ENCODE results near the gene FHIT.

Gene FHIT

DNA sequence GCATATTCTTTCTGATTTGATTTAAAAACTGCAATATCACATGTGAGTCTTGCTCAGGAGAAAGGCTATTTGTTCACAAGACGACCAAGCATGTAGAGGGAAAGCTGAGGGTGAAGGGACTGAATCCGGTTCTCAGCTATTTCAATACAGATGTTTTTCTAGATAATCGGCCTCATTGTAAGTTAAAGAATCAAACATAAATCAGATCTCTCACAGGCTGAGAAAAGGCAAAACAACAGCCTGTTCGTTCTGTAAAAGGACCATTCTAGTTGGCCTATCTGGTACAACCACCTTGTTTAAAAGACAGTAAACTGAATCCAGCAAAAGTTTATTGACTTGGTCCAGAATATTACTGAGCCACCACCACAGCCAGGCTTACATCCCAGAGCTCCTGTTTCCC is 1155.7 kb downstream of the FHIT start:
- Mint-ChIP-seq H3K9me3 (peaks cover 14% of the 10 kb centered on the region), H3K27ac (peak overlapping the region in 1 of 3 experiments; percentile 27), H3K4me1 (no peaks in the 10 kb centered on the region), H3K27me3 (ENCODE audit: low read depth) (peaks cover 9% of the 10 kb centered on the region), H3K36me3 (ENCODE audit: low read depth) (no peaks in the 10 kb centered on the region), H3K4me3 (no peak overlapping the region)
- no peak for TF ChIP-seq CTCF (IDR thresholded peaks at IDR 0.05; ENCODE audit: unreplicated experiment in 3 of 3)

DNA sequence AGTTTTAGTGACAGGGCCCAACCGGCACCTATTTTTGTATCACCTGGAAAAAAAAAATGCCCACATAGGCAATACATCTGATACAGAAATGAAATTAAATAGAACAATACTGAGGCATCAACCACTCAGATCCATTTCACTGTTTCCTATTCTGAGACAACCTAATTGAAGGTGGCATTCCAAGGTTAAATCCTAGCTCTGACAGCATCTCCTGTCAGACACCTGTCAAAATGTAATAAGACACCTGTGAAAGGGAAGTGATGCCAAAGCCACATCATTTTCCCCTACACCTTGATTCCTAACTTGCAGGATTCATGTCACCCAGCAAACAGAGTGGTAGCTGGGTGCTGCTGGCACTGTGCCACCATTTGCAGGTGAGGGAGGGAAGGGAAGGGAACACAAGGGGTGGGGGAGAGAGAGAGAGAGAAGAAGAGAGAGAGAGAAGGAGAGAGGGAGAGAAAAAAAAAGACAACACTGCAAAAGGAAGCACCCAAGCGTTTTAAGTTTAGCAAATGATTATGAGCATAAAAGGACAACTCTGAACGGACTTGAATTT is 1156.8 kb downstream of the FHIT start:
- no peaks in the 10 kb centered on the region for H3K4me1 Mint-ChIP-seq
- no peak overlapping the region for H3K4me3 Mint-ChIP-seq
- no peak for TF ChIP-seq CTCF (IDR thresholded peaks at IDR 0.05; ENCODE audit: unreplicated experiment in 3 of 3)
- peaks cover 9% of the 10 kb centered on the region for H3K27me3 Mint-ChIP-seq (ENCODE audit: low read depth)
- H3K36me3 Mint-ChIP-seq (ENCODE audit: low read depth), result no peaks in the 10 kb centered on the region
- no peak overlapping the region for H3K27ac Mint-ChIP-seq
- H3K9me3 Mint-ChIP-seq, result peaks cover 14% of the 10 kb centered on the region

GRCh38 chr3:60090548-60090947 is 1160.7 kb downstream of the FHIT start:
- H3K9me3 Mint-ChIP-seq, result peaks cover 13% of the 10 kb centered on the region
- peaks cover 9% of the 10 kb centered on the region for H3K27me3 Mint-ChIP-seq (ENCODE audit: low read depth)
- no peaks in the 10 kb centered on the region for H3K36me3 Mint-ChIP-seq (ENCODE audit: low read depth)
- no peak for TF ChIP-seq CTCF (IDR thresholded peaks at IDR 0.05; ENCODE audit: unreplicated experiment in 3 of 3)
- no peak overlapping the region for H3K4me3 Mint-ChIP-seq
- H3K4me1 Mint-ChIP-seq, result no peaks in the 10 kb centered on the region
- H3K27ac Mint-ChIP-seq, result no peak overlapping the region

DNA sequence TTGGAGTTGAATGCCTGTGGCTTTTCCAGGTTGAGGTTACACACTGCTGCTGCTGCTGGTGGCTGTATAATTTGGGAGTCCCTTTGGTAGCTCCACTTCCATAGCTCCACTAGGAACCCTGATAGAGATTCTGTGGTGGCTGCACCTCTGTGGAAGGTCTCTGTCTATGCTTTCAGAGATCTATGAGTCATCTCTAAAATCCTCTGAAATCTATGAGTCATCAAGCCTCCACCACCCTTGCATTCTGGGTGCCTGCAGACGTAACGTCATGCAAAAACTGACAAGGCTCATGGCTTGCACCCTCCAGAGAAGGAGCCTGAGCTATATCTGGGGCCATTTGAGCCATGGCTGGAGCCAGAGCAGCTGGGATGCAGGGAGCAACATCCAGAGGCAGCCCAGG is 1164.4 kb downstream of the FHIT start:
- H3K4me3 Mint-ChIP-seq, result no peak overlapping the region
- no peaks in the 10 kb centered on the region for H3K4me1 Mint-ChIP-seq
- H3K36me3 Mint-ChIP-seq (ENCODE audit: low read depth), result no peaks in the 10 kb centered on the region
- no peak overlapping the region for H3K27ac Mint-ChIP-seq
- H3K27me3 Mint-ChIP-seq (ENCODE audit: low read depth), result no peaks in the 10 kb centered on the region
- TF ChIP-seq CTCF (IDR thresholded peaks at IDR 0.05; ENCODE audit: unreplicated experiment in 3 of 3), result no peak
- peaks cover 16% of the 10 kb centered on the region for H3K9me3 Mint-ChIP-seq

GRCh38 chr3:60085649-60086048 is 1165.6 kb downstream of the FHIT start:
- H3K4me3 Mint-ChIP-seq, result no peak overlapping the region
- H3K9me3 Mint-ChIP-seq, result peaks cover 20% of the 10 kb centered on the region
- no peak for TF ChIP-seq CTCF (IDR thresholded peaks at IDR 0.05; ENCODE audit: unreplicated experiment in 3 of 3)
- H3K36me3 Mint-ChIP-seq (ENCODE audit: low read depth), result no peaks in the 10 kb centered on the region
- H3K4me1 Mint-ChIP-seq, result peaks cover 4% of the 10 kb centered on the region
- no peak overlapping the region for H3K27ac Mint-ChIP-seq
- H3K27me3 Mint-ChIP-seq (ENCODE audit: low read depth), result no peaks in the 10 kb centered on the region

DNA sequence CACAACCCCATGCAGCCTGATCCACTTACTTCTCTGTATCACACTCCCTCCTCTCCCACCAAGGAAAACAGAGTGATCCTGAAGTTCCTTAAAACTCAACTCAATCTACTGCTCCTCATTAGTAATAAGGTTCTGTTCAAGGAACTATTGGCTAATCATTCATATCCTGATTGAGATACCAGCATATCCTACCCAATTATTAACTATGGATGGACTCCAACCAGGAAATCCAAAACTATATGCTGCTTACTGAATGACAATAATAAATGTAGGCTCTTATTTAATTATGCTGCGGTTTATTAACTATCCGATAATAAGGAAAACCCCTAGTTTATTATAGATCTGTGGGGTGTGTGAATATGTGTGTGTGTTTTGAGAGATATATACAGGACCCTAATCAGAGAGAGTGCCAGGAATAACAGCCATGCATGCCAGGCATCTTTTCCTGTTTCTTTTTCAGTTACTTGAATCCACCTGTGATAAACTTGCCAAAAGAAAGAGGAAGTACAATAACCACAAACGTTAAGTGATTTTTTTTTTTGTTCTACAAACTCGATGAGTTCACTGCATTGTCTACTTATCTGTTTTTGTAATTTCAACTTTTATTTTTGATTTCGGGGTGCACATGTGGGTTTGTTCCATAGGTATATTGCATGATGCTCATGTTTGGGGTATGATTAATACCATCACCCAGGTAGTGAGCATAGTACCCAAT is 1169.7 kb downstream of the FHIT start:
- Mint-ChIP-seq H3K36me3 (ENCODE audit: low read depth) (no peaks in the 10 kb centered on the region), H3K27me3 (ENCODE audit: low read depth) (no peaks in the 10 kb centered on the region), H3K4me1 (peaks cover 12% of the 10 kb centered on the region), H3K4me3 (no peak overlapping the region), H3K9me3 (peaks cover 19% of the 10 kb centered on the region), H3K27ac (no peak overlapping the region)
- no peak for TF ChIP-seq CTCF (IDR thresholded peaks at IDR 0.05; ENCODE audit: unreplicated experiment in 3 of 3)

Measured in nephron (organoid).